ENCODE results near the gene FOXB2.

DNA sequence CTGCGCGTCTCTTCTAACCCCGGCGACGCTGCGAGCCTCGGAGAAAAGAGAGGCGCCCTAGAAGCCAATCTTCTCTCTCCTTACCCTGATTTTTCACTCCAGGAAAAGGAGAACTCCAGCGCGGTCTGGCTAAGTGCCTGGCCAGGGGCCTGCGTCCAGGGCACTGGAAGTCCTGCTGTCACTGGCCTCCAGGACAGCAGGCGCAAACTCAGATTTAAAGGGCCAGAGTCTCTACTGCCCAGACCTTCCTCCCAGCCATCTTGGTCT is 553 bp upstream of the FOXB2 start:
- TF ChIP-seq, protein P1, sequence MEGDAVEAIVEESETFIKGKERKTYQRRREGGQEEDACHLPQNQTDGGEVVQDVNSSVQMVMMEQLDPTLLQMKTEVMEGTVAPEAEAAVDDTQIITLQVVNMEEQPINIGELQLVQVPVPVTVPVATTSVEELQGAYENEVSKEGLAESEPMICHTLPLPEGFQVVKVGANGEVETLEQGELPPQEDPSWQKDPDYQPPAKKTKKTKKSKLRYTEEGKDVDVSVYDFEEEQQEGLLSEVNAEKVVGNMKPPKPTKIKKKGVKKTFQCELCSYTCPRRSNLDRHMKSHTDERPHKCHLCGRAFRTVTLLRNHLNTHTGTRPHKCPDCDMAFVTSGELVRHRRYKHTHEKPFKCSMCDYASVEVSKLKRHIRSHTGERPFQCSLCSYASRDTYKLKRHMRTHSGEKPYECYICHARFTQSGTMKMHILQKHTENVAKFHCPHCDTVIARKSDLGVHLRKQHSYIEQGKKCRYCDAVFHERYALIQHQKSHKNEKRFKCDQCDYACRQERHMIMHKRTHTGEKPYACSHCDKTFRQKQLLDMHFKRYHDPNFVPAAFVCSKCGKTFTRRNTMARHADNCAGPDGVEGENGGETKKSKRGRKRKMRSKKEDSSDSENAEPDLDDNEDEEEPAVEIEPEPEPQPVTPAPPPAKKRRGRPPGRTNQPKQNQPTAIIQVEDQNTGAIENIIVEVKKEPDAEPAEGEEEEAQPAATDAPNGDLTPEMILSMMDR (IDR thresholded peaks at IDR 0.05; ENCODE audit: poor library complexity, severe bottlenecking): no peak
- no peak for TF ChIP-seq POLR2AphosphoS5 (IDR thresholded peaks at IDR 0.05)
- TF ChIP-seq EZH2 (IDR thresholded peaks at IDR 0.05; ENCODE audit: borderline replicate concordance, insufficient read depth, low read length, poor library complexity, severe bottlenecking): no peak
- TF ChIP-seq EP300 (conservative IDR thresholded peaks at IDR 0.05; ENCODE audit: poor library complexity, severe bottlenecking): no peak
- TF ChIP-seq RAD21 (conservative IDR thresholded peaks at IDR 0.05): no peak
- TF ChIP-seq, protein P2, sequence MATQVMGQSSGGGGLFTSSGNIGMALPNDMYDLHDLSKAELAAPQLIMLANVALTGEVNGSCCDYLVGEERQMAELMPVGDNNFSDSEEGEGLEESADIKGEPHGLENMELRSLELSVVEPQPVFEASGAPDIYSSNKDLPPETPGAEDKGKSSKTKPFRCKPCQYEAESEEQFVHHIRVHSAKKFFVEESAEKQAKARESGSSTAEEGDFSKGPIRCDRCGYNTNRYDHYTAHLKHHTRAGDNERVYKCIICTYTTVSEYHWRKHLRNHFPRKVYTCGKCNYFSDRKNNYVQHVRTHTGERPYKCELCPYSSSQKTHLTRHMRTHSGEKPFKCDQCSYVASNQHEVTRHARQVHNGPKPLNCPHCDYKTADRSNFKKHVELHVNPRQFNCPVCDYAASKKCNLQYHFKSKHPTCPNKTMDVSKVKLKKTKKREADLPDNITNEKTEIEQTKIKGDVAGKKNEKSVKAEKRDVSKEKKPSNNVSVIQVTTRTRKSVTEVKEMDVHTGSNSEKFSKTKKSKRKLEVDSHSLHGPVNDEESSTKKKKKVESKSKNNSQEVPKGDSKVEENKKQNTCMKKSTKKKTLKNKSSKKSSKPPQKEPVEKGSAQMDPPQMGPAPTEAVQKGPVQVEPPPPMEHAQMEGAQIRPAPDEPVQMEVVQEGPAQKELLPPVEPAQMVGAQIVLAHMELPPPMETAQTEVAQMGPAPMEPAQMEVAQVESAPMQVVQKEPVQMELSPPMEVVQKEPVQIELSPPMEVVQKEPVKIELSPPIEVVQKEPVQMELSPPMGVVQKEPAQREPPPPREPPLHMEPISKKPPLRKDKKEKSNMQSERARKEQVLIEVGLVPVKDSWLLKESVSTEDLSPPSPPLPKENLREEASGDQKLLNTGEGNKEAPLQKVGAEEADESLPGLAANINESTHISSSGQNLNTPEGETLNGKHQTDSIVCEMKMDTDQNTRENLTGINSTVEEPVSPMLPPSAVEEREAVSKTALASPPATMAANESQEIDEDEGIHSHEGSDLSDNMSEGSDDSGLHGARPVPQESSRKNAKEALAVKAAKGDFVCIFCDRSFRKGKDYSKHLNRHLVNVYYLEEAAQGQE (IDR thresholded peaks at IDR 0.05; ENCODE audit: borderline replicate concordance): no peak
- no peak for TF ChIP-seq SMC3 (conservative IDR thresholded peaks at IDR 0.05; ENCODE audit: poor library complexity)
